Panc1 (cell line): Measurements from ENCODE around the gene EARS2. TPM values are rescaled to one million over a fixed set of nuclear protein-coding genes. Genes with fewer than 3 reads are reported as not detected.
A peak's percentile ranks its signal among the peaks of the same experiment; 100 is the strongest.

ENCODE experiments used
- ATAC-seq: fragments of 200-7000 bp; cut with Tn5 transposase; 2 replicates; pipeline ENCODE4 v1.9.1; 2020; ENCODE audit warnings: mild to moderate bottlenecking, moderate library complexity
- BruUV-seq: library from RNA; stranded (reverse); fragments of 400-500 nt; replicated peaks from 2 replicates; lab custom pipeline; 2021; lab: Mats Ljungman, UMichigan
- CTCF ChIA-PET: fragments of 300-600 bp; sonication (Branson Sonifier 250); formaldehyde crosslinking; loops from one replicate; lab custom pipeline; 2022; ENCODE audit warnings: antibody characterized with exemption; lab: Charles Lee
- POLR2A ChIA-PET: fragments of 300-600 bp; sonication (Branson Sonifier 250); formaldehyde crosslinking; loops from one replicate; lab custom pipeline; 2022; ENCODE audit warnings: antibody characterized with exemption; lab: Charles Lee
- DNase-seq: peaks from one replicate; pipeline ENCODE4 v3.0.0-alpha.2; 2010; ENCODE audit warnings: low read depth, low spot score
- H3K27ac ChIP-seq: 2 replicates; pipeline ENCODE4 v1.5.1; 2011; ENCODE audit warnings: mild to moderate bottlenecking, low read length, inconsistent platforms
- H3K27me3 ChIP-seq: fragments of 200-500 bp; sonication (Bioruptor generic); 2 replicates; pipeline ENCODE4 v1.6.0; 2014; ENCODE audit warnings: low read length, inconsistent platforms; ENCODE audit not compliant: control insufficient read depth, insufficient read depth
- H3K36me3 ChIP-seq: fragments of 200-500 bp; sonication (Bioruptor generic); 2 replicates; pipeline ENCODE4 v1.5.1; 2014; ENCODE audit warnings: inconsistent platforms, mild to moderate bottlenecking, low read length, moderate library complexity; ENCODE audit not compliant: control insufficient read depth, insufficient read depth
- H3K4me1 ChIP-seq: 2 replicates; pipeline ENCODE4 v1.5.1; 2011; ENCODE audit warnings: inconsistent platforms, mild to moderate bottlenecking, low read length, moderate library complexity; ENCODE audit not compliant: control insufficient read depth, insufficient read depth
- H3K4me3 ChIP-seq, 2 experiments: 2 replicates each; pipeline ENCODE4 v1.5.1; 2011 to 2012; ENCODE audit warnings: low read depth in 2 of 2, low read length in 2 of 2, mild to moderate bottlenecking in 2 of 2, inconsistent platforms in 1 of 2, moderate library complexity in 1 of 2
- H3K9me3 ChIP-seq: fragments of 200-500 bp; sonication (Bioruptor generic); 2 replicates; pipeline ENCODE4 v1.5.1; 2014; ENCODE audit warnings: low read depth, mild to moderate bottlenecking, inconsistent platforms, low read length, moderate library complexity; ENCODE audit not compliant: control insufficient read depth, insufficient read depth
- CTCF ChIP-seq: fragments of 450-650 bp; IDR thresholded peaks from 2 replicates; pipeline ENCODE4 v1.5.1; 2017; ENCODE audit warnings: mild to moderate bottlenecking
- POLR2AphosphoS5 ChIP-seq: IDR thresholded peaks from 2 replicates; pipeline ENCODE4 v1.6.1; 2012; ENCODE audit warnings: mild to moderate bottlenecking, low read depth, low read length, moderate library complexity
- REST ChIP-seq, 2 experiments: IDR thresholded peaks; 2 replicates each; pipeline ENCODE4 v1.6.1; 2011 to 2012; ENCODE audit warnings: low read depth in 2 of 2, control low read depth in 1 of 2, low read length in 1 of 2, mild to moderate bottlenecking in 1 of 2, moderate library complexity in 1 of 2; ENCODE audit not compliant: insufficient read depth in 1 of 2
- SIN3A ChIP-seq: IDR thresholded peaks from 2 replicates; pipeline ENCODE4 v1.6.1; 2012; ENCODE audit warnings: low read depth, mild to moderate bottlenecking, low read length, moderate library complexity, borderline replicate concordance; ENCODE audit not compliant: insufficient read depth
- TCF7L2 ChIP-seq: IDR thresholded peaks from 2 replicates; pipeline ENCODE4 v1.6.1; 2011; ENCODE audit warnings: mild to moderate bottlenecking, low read depth, low read length, inconsistent platforms
- in situ Hi-C: cut with HindIII; loops from 2 replicates; pipeline ENCODE4 v1.10.0; 2016; ENCODE audit warnings: low sequenced_read_pairs, low pct_unique_long_range_greater_than_20kb
- intact Hi-C: fragments of 100-400 bp; cut with micrococcal nuclease; formaldehyde crosslinking; loops from one replicate; pipeline ENCODE4 v1.10.0; 2022; ENCODE audit not compliant: unreplicated experiment
- total RNA-seq: library from RNA; stranded (reverse); gene quantifications from one replicate; pipeline ENCODE4 v1.2.1, GENCODE V29; 2021; ENCODE audit not compliant: unreplicated experiment

Gene EARS2
- total RNA-seq, 1 experiment from 2014 or later, result 31.3 TPM

GRCh38 chr16:23504076-23504452 lies 53.1 kb downstream of the EARS2 start:
- ChIA-PET POLR2A (interaction anchor here (0.6 kb wide), 1 partner anchor 35 kb away, joined by 12 read pairs; no protein-coding TSS in a partner anchor), CTCF (no interaction called here)
- H3K27me3 ChIP-seq, result no peaks in the 10 kb centered on the region
- H3K4me3 ChIP-seq, result peak overlapping the region in 1 of 2 experiments; percentile 38; a peak in 2 of 4 replicates
- H3K4me1 ChIP-seq, result peaks cover 52% of the 10 kb centered on the region
- no peaks in the 10 kb centered on the region for H3K36me3 ChIP-seq
- no TSS peak for BruUV-seq
- ATAC-seq, result no peak; the same call in none of the 2 replicates
- intact Hi-C loops, result no loop called here
- TF ChIP-seq REST (IDR thresholded peaks at IDR 0.05; ENCODE audit: insufficient read depth in 1 of 2, low read depth in 2 of 2, low read length in 1 of 2) (no peak), POLR2AphosphoS5 (no peak), TCF7L2 (no peak), CTCF (no peak), SIN3A (no peak)
- peak overlapping the region; percentile 83 for H3K27ac ChIP-seq
- H3K9me3 ChIP-seq, result no peaks in the 10 kb centered on the region
- no peak for DNase-seq
- in situ Hi-C loops, result no loop called here

- CTCF ChIA-PET, result no interaction called here
- no TSS peak for BruUV-seq
Measured at GRCh38 chr16:23502466-23502865, 54.7 kb downstream of the EARS2 start.

More at GRCh38 chr16:23502466-23502865, 54.7 kb downstream of the EARS2 start:
- DNase-seq, result no peak
- Histone ChIP-seq H3K36me3 (no peaks in the 10 kb centered on the region), H3K4me3 (no peak overlapping the region), H3K9me3 (no peaks in the 10 kb centered on the region), H3K27ac (no peak overlapping the region), H3K4me1 (peaks cover 58% of the 10 kb centered on the region), H3K27me3 (no peaks in the 10 kb centered on the region)
- POLR2A ChIA-PET, result no interaction called here
- no peak for TF ChIP-seq TCF7L2
- no peak for TF ChIP-seq POLR2AphosphoS5
- TF ChIP-seq SIN3A, result no peak
- TF ChIP-seq REST (IDR thresholded peaks at IDR 0.05; ENCODE audit: insufficient read depth in 1 of 2, low read depth in 2 of 2, low read length in 1 of 2), result no peak
- TF ChIP-seq CTCF, result no peak
- in situ Hi-C loops, result no loop called here
- ATAC-seq, result no peak
- intact Hi-C loops, result no loop called here
